ENCODE measurements around the gene FLII.

FLII gene

DNA sequence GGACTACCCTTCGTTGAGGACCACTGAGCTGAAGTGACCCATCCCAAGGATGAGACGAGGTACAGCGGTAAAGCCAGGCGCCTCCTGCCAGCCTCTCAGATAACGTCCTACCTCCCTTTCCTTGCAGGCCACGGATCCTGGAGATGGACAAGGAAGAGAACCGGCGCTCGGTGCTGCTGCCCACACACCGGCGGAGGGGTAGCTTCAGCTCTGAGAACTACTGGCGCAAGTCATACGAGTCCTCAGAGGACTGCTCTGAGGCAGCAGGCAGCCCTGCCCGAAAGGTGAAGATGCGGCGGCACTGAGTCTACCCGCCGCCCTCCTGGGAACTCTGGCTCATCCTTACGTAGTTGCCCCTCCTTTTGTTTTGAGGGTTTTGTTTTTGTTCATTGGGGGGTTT lies 50.4 kb downstream of the FLII start:
- Histone ChIP-seq H3K36me3 (ENCODE audit: control insufficient read depth, insufficient read depth, low read length) (peaks cover 68% of the 10 kb centered on the region), H3K4me3 (ENCODE audit: low read depth, low read length) (no peak overlapping the region), H3K27ac (ENCODE audit: low read depth, low read length) (no peak overlapping the region)

DNA sequence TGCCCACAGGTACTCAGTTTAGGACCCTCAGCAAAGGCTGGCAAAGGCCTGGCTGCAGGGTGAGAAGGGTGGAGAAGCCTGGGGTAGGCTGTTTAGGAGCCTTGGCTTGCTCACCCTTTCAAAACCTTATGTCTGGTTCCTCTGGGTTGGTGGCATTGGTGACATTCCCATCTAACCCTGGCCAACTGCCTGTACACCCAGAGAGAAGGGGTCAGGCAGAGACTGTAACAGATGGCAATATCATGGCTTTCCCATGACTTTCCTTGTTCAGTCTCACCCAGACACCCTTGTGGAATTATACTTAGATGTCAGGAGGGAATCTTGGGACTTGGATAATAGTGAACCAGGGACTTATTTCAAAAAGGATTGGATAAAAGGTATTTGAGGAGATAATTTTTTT lies 51.6 kb downstream of the FLII start:
- Histone ChIP-seq H3K27ac (ENCODE audit: low read depth, low read length) (no peak overlapping the region), H3K9me3 (ENCODE audit: control insufficient read depth, insufficient read depth, low read depth, low read length) (no peaks in the 10 kb centered on the region), H3K4me1 (ENCODE audit: control insufficient read depth, insufficient read depth, low read length) (peaks cover 13% of the 10 kb centered on the region; the same call in 1 of the 2 replicates), H3K36me3 (ENCODE audit: control insufficient read depth, insufficient read depth, low read length) (peaks cover 69% of the 10 kb centered on the region), H3K4me3 (ENCODE audit: low read depth, low read length) (no peak overlapping the region), H3K9ac (ENCODE audit: low read length) (no peak overlapping the region), H3K27me3 (ENCODE audit: control insufficient read depth, insufficient read depth, low read length) (no peaks in the 10 kb centered on the region)

More for the DNA sequence above, 50.4 kb downstream of the FLII start:
- no peaks in the 10 kb centered on the region for H3K27me3 ChIP-seq (ENCODE audit: control insufficient read depth, insufficient read depth, low read length)
- H3K9me3 ChIP-seq (ENCODE audit: control insufficient read depth, insufficient read depth, low read depth, low read length), result no peaks in the 10 kb centered on the region
- peaks cover 7% of the 10 kb centered on the region; the same call in 1 of the 2 replicates for H3K4me1 ChIP-seq (ENCODE audit: control insufficient read depth, insufficient read depth, low read length)
- H3K9ac ChIP-seq (ENCODE audit: low read length), result no peak overlapping the region

GRCh38 chr17:18205861-18206260 lies 52.7 kb downstream of the FLII start:
- no peak overlapping the region for H3K27ac ChIP-seq (ENCODE audit: low read depth, low read length)
- peaks cover 13% of the 10 kb centered on the region; the same call in 1 of the 2 replicates for H3K4me1 ChIP-seq (ENCODE audit: control insufficient read depth, insufficient read depth, low read length)
- H3K27me3 ChIP-seq (ENCODE audit: control insufficient read depth, insufficient read depth, low read length), result no peaks in the 10 kb centered on the region
- no peak overlapping the region for H3K4me3 ChIP-seq (ENCODE audit: low read depth, low read length)
- no peaks in the 10 kb centered on the region for H3K9me3 ChIP-seq (ENCODE audit: control insufficient read depth, insufficient read depth, low read depth, low read length)
- H3K9ac ChIP-seq (ENCODE audit: low read length), result no peak overlapping the region
- H3K36me3 ChIP-seq (ENCODE audit: control insufficient read depth, insufficient read depth, low read length), result peaks cover 72% of the 10 kb centered on the region

DNA sequence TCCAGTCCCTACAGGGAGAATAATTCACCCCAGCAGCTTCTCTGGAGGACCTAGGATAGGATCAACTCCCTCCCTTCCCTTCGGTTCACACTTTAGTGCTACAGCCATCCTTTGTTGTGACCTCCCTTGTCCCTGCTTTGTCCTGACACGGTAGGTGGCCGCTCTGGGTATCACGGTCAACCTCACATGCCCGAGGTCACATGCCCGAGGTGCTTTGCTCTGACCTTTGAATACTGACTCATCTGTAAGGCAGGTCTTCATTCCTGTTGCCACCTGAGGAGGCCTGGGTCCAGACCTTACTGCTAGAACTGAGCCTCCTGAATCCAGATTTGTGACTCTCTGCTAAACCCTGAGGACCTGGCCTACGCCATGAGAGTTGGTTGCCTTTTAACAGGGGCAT lies 55.2 kb downstream of the FLII start:
- peaks cover 18% of the 10 kb centered on the region; the same call in 1 of the 2 replicates for H3K4me1 ChIP-seq (ENCODE audit: control insufficient read depth, insufficient read depth, low read length)
- H3K36me3 ChIP-seq (ENCODE audit: control insufficient read depth, insufficient read depth, low read length), result peaks cover 60% of the 10 kb centered on the region

DNA sequence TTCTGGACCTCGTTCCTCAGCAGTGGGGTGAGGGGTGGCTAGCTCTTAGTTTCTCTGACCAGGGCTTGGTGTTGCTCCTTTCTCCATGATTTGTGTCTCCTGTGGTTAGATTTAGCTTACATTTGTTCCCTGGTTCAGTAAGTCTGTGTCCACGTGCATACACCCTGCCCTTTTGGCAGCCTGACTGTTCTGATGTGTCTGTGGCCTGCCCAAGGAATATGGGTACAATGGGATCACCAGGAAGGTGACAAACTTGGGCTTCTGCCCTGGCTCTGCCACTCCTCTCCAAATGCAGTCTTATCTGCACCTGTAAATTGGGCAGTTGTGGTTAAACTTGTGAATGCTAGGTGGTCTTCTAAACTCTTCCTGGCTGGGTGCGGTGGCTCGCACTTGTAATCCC lies 57.4 kb downstream of the FLII start:
- Histone ChIP-seq H3K9ac (ENCODE audit: low read length) (no peak overlapping the region), H3K27ac (ENCODE audit: low read depth, low read length) (no peak overlapping the region), H3K4me3 (ENCODE audit: low read depth, low read length) (no peak overlapping the region), H3K9me3 (ENCODE audit: control insufficient read depth, insufficient read depth, low read depth, low read length) (no peaks in the 10 kb centered on the region), H3K36me3 (ENCODE audit: control insufficient read depth, insufficient read depth, low read length) (peaks cover 60% of the 10 kb centered on the region), H3K27me3 (ENCODE audit: control insufficient read depth, insufficient read depth, low read length) (no peaks in the 10 kb centered on the region), H3K4me1 (ENCODE audit: control insufficient read depth, insufficient read depth, low read length) (peaks cover 18% of the 10 kb centered on the region; the same call in 1 of the 2 replicates)

More for the DNA sequence above, 55.2 kb downstream of the FLII start:
- no peak overlapping the region for H3K27ac ChIP-seq (ENCODE audit: low read depth, low read length)
- H3K9ac ChIP-seq (ENCODE audit: low read length), result no peak overlapping the region
- no peaks in the 10 kb centered on the region for H3K9me3 ChIP-seq (ENCODE audit: control insufficient read depth, insufficient read depth, low read depth, low read length)
- H3K27me3 ChIP-seq (ENCODE audit: control insufficient read depth, insufficient read depth, low read length), result no peaks in the 10 kb centered on the region
- no peak overlapping the region for H3K4me3 ChIP-seq (ENCODE audit: low read depth, low read length)

- Histone ChIP-seq H3K9ac (ENCODE audit: low read length) (no peak overlapping the region), H3K27ac (ENCODE audit: low read depth, low read length) (no peak overlapping the region), H3K9me3 (ENCODE audit: control insufficient read depth, insufficient read depth, low read depth, low read length) (no peaks in the 10 kb centered on the region), H3K36me3 (ENCODE audit: control insufficient read depth, insufficient read depth, low read length) (peaks cover 65% of the 10 kb centered on the region), H3K4me1 (ENCODE audit: control insufficient read depth, insufficient read depth, low read length) (peaks cover 15% of the 10 kb centered on the region; the same call in 1 of the 2 replicates), H3K27me3 (ENCODE audit: control insufficient read depth, insufficient read depth, low read length) (no peaks in the 10 kb centered on the region), H3K4me3 (ENCODE audit: low read depth, low read length) (no peak overlapping the region)
Measured at GRCh38 chr17:18198530-18198929, 60.0 kb downstream of the FLII start.

DNA sequence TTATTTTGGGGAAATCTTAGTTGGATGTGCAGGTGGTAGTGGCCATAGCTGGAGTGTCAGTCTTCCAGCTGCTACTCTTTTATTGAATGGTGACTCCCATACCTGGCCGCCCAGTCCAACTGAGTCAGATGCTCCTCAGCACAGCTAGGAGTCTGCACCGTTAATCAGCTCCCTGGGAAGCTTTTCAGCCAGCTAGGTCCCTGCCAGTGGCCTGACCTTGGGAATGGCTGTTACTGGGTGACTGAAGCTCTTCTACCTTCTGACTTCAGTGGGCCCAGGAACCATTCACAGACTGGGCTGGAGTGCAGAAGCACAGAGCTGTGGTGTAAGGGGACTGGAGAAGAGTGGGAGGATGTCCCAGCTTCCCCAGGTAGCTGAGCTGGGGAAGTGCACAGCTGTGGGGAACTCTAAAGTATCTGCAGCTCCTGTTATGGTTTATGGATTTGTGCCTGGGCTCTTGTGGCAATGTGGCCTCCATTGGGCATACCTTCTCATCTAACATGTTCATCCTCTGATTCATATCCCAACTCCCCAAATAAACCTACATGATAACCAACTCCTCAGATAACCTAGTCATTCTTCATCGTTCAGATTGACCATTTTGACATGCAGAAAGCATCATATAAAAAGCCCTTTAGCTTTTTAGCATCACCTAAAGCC lies 60.9 kb downstream of the FLII start:
- no peak overlapping the region for H3K9ac ChIP-seq (ENCODE audit: low read length)
- no peaks in the 10 kb centered on the region for H3K9me3 ChIP-seq (ENCODE audit: control insufficient read depth, insufficient read depth, low read depth, low read length)
- H3K27me3 ChIP-seq (ENCODE audit: control insufficient read depth, insufficient read depth, low read length), result no peaks in the 10 kb centered on the region
- H3K4me1 ChIP-seq (ENCODE audit: control insufficient read depth, insufficient read depth, low read length), result peaks cover 8% of the 10 kb centered on the region; the same call in 1 of the 2 replicates
- peaks cover 64% of the 10 kb centered on the region for H3K36me3 ChIP-seq (ENCODE audit: control insufficient read depth, insufficient read depth, low read length)
- H3K27ac ChIP-seq (ENCODE audit: low read depth, low read length), result no peak overlapping the region
- H3K4me3 ChIP-seq (ENCODE audit: low read depth, low read length), result no peak overlapping the region

- Histone ChIP-seq H3K36me3 (ENCODE audit: control insufficient read depth, insufficient read depth, low read length) (peaks cover 60% of the 10 kb centered on the region), H3K4me3 (ENCODE audit: low read depth, low read length) (no peak overlapping the region), H3K9me3 (ENCODE audit: control insufficient read depth, insufficient read depth, low read depth, low read length) (no peaks in the 10 kb centered on the region), H3K27ac (ENCODE audit: low read depth, low read length) (no peak overlapping the region), H3K4me1 (ENCODE audit: control insufficient read depth, insufficient read depth, low read length) (peaks cover 3% of the 10 kb centered on the region; the same call in 1 of the 2 replicates), H3K27me3 (ENCODE audit: control insufficient read depth, insufficient read depth, low read length) (no peaks in the 10 kb centered on the region), H3K9ac (ENCODE audit: low read length) (no peak overlapping the region)
Measured at GRCh38 chr17:18195246-18195645, 63.3 kb downstream of the FLII start.
